Pulmonary artery endothelial cell (primary cell): ENCODE data around the gene RREB1. TPM values are rescaled to one million over a fixed set of nuclear protein-coding genes. Genes with fewer than 3 reads are reported as not detected.
A peak's percentile ranks its signal among the peaks of the same experiment; 100 is the strongest.

Experiments
- DNase-seq: peaks from one replicate; pipeline ENCODE4 v3.0.0-alpha.2; 2011; ENCODE audit warnings: low read depth, low spot score
- total RNA-seq: library from RNA; depleted of rRNA; stranded (reverse); fragments of >200 nt; gene quantifications from 2 replicates; pipeline ENCODE4 v1.2.3, GENCODE V29; 2014

Gene RREB1
- total RNA-seq, 1 donor from 2014 or later = 13.5 TPM

DNA sequence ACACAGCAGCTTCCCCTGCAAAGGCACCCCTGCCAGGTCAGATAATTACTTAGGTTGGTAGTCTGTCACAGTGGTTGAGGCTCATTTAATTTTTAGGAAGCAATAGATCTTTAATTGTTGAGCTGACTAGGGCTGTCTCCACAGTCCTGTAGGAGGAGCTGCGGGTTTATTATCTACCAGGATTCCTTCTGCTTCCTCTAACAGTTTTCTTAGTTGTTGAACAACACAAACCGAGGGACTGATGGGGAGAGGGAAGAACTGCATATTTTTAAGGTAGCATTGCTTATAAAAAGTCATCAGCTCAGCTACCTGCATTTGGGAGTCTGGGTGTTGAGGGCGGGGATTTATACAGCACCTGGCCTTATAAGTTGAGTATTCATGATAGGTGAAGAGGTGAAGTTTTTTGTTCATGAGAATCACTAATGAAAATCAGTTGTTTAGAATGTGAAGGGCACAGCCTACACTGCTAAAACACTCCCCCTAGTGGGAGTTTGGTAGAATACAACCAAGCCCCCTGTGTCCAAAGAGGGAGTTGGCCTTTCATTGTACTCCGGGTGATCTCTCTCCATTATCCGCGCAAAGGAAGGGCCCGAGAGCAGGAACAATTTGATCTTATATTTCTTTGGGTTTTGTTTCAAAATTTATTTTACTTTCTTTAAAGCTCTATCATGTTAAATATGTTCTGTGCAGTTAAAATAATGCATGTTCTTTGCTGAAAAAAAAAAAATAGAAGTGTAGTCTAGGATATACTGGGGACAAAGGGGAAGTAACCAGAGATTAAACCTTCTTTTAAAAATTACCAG lies 135.6 kb downstream of the RREB1 start:
- DNase-seq = no peak

DNA sequence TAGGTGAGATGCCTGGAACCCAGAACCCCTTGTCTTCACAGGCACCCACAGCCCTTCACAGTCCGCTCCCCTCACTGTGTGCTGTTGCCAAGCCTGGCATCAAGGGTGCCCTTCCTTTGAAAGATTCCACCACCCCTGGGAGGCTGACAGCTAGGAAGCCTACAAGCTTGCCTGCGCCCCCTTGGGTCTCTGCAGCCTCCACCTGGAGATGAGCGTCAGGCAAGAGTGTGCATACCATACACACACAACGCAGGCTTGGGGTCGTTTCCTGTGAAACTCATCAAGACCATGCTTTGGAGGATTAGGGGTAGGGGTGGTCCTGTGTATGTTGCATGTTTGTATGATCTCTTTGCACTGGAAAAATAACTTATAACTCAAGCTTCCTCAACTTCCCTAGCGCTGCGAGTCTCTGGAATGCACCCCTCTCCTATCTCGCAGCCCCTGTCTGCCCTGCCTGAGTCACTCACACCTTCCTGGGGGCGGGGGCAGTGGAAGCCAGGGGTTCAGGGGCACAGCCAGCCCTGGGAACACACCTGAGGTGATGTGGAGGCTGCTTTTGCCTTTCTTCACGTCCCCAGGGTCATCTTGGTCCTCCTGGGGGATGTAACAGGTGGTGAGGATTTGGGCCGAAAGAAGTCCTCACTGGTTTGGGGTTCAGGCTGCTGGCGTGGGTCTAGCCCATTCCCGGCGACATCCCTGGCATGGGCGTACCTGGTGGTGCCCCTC lies 138.1 kb downstream of the RREB1 start:
- DNase-seq = no peak

DNA sequence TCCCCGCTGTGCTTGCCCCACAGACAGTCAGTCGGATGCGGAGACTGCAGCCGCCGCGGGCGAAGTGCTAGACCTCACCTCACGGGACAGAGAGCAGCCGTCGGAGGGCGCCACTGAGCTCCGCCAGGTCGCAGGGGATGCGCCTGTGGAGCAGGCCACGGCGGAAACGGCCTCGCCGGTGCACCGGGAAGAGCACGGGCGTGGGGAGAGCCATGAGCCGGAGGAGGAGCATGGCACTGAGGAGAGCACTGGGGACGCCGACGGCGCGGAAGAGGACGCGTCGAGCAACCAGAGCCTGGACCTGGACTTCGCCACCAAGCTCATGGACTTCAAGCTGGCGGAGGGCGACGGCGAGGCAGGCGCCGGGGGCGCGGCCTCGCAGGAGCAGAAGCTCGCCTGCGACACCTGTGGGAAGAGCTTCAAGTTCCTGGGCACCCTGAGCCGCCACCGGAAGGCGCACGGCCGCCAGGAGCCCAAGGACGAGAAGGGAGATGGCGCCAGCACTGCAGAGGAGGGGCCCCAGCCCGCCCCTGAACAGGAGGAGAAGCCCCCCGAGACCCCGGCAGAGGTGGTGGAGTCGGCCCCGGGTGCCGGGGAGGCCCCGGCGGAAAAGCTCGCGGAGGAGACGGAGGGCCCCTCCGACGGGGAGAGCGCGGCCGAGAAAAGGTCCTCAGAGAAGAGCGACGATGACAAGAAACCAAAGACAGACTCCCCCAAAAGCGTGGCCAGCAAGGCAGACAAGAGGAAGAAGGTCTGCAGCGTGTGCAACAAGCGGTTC lies 138.8 kb downstream of the RREB1 start:
- DNase-seq = no peak

DNA sequence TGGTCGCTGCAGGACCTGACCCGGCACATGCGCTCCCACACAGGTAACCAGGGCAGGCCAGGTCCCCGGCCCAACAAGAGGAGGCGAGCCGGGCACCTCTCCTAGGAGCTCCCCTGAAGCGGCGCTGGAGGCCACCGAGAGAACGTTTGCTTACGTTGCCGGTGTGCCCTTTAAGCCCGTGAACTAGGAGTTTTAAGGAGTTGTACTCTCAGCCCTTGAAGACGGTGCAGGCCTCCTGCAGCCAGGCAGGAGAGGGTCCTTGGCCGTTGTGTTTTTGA lies 139.4 kb downstream of the RREB1 start:
- no peak for DNase-seq

DNA sequence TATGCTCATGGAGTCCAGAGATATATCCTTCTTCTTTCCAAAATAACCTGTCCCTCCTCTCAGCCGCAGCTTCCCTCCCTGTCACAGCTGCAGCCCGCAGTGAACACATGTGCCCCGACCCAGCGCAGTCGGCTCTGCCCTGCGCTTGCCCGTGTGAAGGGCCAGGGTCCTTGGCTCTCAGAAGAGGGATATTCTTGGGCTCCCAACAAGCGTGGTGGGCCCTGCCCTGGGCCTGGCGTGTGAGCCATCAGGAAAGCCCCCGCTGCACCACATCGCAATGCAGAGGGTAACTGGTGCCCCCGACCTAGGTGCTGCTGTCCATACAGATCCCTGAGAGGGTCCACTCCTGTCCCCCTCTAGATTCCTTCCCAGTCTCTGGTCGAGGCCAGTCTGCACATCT lies 140.1 kb downstream of the RREB1 start:
- DNase-seq = no peak

DNA sequence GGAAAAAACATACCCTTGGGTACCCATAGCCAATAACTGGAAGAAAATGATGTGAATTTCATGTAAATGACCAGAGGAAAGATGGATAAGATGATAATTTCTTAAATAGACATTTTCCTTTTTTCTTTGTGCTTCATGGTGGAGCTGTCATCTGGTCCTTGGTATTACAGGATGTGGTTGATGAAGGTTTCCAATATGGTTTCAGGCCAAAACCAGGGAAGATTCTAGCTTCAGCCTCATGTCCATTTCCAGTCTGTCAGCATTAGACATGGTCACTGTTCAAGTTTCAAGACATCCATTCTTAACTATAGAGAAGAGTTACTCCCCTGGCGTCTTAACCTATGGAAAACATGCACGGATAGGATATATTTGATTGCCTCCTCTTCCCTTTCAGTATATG lies 141.6 kb downstream of the RREB1 start:
- DNase-seq = no peak

DNA sequence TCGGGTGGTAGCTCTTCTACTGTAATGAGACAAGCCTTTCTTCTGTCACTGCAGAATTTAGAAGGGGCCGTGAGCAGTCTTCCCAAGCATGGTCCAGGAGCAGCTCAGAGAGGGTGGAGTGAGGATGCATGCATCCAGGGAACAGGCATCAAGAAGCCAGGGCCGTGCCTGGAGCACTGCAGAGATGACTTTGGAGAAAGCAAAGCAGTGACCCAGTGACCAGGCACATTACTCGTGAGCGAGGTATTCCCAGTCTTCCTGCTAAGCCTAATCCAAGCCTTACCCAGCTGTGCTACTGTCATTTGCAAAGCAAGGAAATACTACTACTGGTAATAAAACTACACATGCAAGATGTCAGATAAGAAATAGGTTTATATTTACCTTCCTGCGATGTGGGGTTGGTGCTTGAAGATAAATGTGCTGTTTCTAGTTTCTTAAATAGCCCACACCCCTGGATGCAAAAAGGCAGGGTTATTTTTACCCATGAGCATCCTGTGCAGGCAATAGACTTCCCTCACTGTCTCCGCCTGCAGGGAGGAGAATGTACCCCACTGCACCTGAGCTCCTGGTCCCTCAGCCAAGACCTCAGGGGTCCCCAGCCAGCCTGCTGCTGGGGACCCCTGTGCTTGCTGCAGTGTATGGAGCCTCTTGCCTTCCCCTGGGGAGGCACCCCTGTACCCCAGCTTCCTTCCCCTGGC lies 142.3 kb downstream of the RREB1 start:
- DNase-seq = no peak

DNA sequence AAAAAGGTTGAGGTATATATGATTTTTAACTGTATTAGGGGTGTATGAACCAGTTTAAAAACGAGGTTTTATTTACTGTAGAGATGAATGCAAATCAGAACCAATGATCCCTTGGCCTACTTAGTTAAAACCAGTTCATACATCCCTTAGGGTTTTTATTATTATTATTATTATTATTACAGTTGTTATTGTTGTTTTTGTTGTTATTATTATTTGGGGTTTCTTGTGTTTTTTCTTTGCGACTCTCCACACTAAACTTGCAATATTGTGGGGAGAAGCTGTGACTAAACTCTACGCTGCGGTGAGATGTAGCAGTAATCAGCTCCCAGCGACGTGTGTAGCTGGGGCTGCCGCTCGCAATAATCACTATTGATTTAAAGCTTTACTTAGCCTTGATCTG lies 143.1 kb downstream of the RREB1 start:
- no peak for DNase-seq

DNA sequence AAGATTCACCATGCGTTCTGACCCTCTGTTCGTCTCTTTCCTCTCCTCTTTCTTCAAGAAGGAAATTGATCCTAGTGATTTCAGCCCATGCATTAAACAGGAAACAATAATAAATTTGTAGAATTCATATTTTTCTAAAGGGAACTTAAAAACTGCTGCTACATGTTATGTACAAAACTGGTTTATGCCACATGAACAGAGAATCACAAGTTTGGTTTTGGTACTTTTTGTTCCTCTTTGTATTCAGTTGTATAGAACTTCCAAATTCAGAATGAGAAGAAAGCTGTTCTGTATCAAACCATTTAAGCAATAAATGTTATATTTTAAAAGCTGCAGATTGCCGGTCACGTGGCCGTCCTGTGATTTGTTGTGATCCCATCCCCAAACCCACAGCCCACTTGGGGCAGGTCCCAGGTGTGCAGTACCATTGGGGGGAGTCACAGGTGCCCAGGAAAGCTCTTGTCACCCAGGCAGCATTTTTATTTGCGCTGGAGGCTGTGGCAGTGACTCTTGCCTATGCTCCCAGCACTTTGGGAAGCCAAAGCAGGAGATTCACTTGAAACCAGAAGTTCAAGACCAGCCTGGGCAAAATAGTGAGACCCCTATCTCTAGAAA lies 144.0 kb downstream of the RREB1 start:
- no peak for DNase-seq

DNA sequence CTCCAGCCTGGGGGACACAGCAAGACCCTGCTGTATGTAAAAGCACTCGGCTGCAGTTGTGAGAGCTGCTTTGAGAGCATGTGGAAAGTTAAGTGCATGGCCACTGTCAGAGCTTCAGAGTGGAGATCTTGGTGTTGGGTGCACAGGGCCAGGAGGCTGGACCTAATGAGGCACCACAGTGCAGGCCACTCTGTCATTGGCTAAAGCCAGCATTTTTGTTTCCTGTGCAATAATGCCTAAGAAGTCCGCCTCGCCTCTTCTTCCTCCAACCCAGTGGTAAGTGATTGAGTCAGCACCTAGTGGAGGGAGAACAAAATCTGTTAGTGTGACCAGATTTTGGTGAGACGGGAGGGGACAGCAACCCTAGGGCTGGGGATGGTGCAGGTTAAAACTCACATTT lies 144.6 kb downstream of the RREB1 start:
- DNase-seq = no peak

DNA sequence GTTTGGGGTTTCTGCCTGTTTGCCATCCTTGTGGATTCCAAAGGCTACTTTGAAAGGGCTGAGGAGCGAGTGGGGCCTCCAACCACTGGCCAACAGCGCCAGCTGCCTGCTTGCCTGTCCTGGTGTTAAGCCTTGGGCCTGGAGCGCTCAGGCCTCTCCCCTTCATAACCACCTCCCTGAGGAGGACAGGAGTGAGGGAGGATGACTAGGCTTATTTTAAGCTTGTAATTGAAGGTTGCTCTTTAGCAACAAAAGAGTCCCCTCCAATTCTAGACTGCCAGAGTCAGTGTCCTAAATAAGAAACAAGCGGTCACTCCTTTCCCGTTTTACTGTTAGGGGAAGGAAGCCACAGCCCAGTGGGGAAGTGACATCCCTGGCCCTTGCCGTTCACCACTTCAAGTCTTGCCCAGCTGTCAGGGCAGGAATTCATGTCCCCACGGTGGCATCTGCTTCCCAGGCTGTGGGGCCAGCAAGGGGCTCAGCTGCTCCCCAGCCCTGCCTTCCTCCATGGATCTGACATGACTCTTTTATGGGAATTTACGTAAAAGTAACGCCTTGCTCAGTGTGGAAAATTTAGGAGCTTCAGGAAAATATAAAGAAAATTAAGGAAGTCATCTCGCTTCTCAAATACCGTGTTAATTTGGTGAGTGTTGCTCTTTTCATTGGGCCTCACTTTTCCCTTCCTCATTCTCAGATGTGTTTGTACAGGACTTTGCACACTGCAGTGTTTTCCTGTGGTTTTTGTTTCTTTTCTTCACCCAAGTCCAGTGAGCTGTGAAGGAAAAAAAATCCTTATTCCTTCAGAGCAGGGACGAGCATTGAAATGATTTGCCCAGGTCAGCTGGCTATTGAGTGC lies 147.4 kb downstream of the RREB1 start:
- no peak for DNase-seq

DNA sequence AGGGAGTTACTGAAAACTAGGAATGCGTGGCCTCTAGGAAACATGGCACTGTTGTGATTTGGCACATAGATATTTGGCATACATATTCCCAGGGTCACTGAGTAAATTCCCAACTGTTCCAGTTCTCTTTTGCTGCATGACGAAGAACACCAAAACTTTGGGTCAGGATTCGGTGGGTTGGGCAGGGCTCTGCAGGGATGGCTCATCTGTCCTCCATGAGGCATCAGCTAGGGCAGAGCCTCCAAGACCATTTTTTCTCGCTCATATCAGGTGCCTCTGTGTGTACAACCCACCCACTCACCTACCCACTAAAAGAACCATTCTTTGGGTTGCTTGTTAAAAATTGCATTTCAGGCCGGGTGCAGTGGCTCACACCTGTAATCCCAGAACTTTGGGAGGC lies 148.2 kb downstream of the RREB1 start:
- DNase-seq = no peak

DNA sequence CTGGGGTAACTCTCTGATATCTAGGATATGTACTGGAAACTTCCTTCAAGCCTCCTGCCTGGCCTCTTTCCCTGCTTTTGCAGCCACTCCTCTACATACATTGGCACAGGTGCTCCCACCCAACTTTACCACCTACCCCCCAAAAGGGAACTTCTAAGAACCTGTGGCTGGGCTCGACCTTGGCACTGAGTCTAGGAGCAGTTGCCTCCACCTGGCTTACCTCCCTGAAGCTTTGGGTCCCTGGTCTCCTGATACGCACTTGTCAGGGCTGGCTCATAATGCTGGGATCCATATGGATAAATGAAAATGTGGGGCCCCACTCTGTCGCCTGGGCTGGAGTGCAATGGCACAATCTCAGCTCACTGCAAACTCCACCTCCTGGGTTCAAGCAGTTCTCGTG lies 149.0 kb downstream of the RREB1 start:
- no peak for DNase-seq

DNA sequence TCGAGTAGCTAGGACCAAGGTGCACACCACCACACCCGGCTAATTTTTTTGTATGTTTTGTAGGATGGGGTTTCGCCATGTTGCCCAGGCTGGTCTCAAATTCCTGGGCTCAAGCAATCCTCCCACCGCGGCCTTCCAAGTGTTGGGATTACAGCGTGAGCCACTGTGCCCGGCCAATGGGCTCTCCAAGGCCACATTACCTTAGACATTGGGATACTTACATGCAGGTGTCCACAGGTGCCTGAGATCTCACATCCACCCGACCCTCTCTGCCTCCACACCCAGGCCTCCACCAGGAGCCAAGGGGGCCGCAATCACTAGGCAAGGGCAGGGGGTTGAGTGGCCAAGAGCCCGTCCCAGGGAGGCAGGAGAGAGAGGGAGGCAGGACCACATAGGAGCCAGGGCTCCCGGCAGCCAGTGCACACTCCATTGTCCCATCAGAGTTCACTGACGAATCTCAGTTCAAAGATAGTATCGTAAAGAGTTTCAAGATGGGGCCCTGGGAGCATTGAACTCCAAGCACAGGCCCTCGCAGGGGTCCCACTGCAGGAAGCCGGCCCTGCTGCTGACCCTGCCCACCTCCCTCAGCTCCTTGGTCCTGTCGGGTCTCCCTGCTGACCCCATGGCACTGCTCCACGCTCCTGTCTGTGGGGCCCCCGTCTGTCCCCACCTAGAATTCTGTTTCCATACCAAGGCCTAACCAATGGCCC lies 149.9 kb downstream of the RREB1 start:
- DNase-seq = no peak

DNA sequence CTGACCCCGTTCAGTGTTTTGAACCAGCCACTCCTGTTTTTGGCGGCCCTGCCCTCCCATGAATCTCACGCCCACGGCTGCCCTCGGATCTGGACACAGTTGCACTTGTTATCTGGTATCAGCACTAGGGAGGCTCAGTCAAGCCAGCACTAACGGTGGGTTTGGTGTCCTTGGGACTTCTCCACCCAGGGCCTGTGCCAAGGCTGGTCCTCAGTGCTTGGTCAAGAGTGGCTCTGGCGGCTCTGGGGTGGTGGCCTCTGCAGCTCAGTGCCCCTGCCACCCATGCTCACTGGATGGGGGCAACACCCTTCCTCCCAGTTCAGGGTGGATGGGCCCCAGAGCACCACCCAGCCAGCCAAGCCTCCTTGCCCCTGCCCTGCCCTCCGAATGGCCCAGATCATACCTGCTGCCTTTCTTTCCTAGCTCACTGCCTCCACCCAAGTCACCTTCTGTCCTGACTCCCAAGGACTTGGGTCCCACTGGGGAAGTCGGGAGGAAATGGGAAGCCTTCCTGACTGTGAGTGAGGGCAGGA lies 150.5 kb downstream of the RREB1 start:
- DNase-seq = no peak

DNA sequence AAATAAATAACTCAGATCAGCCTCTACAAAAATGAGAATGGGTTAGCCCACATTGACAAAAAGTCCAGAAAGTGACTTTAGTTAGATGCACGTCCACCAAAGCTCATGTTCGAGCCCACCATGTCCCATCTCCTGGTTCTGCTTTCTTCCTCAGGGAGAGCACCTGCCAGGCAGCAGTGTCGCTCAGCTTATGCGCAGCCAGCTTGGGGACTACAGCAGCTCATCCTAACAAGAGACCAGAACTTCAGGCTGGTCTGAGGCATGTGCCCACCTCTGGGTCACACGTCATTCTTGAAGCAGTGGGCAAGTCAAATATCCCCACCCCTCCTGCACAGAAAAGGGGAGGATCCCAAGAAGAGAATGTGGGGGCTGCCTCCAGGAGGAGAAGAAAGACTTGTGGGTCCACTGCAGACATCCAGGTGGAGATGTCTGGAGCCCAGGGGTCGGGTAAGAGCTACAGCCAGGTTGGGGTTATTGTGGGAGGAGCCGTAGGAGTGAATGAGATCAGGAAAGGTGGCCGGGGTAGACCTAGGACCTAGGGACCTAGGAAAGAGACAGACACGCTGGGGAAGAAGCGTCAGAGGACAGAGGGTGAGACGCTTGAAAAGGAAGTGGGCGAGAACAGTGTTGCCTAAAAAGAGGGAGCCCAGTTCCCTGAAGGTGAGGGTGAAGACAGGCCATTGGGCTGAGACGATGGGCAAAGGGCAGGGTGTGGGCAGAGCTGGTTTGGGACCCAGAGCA lies 152.7 kb downstream of the RREB1 start:
- DNase-seq = no peak

DNA sequence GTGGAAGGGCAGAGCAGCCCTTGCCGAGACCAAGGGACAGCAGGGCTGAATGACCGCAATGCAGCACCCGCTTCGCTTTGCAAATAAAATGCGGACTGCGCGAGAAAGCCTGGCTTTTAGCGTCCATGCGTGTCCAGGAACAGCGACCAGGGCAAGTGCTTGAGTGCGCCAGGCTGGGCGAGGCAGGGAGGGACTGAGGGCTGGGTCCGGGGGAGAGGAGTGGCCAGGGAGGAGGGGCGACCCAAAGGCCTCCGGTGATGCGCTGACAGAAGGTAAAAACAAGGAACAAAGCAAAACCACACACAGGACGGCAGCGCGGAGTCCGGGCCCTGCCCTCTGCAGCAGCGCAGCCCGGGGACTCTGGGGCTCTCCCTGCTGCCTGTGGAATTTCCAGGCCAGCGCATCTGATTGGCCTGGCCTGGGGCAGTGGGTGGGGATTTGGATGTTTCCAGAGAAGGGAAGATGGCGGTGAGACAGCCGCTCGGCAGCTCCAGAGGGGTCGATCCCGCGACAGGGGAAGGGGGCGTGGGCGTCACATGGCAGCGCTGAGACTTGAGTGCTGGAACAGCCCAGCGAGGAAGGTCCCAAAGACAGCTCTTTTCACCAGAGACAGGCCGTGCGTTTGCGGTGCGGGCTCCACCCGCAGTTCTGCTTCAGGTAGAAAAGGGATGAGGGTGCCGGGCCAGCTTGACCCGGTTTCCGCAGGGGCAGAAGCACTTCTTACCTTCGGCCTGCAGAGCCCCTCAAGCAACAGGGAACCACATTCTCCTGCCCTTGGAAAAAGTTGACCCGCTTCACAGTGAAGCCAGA lies 153.5 kb downstream of the RREB1 start:
- peak; percentile 43 for DNase-seq

DNA sequence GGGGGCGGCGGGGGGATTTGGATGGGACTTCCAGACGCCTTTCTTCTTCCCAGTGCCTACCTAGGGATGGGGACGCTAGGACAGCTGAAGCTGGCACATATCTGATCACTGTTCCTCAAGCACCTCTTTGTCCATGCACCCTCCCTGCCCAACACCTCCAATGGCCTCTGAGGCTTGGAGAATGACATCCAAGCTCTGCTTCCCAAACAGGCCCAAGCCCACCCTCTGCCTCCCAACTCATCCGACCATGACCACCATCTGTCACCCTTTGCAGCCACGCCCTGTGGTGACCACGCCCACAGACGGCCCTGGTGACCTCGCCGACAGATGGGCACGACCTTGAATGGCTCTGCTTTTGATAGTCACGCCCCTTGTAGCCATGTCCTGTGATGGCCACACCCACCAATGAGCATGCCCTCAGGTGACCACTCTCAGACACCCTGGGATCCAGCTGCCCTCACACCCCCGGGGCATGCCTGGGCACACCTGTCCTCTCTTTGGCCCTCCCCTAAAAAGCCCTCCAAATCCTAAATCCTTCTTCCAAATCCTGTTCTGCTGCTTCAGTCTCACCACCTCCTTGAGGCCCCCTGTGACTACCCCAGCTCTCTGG lies 154.2 kb downstream of the RREB1 start:
- no peak for DNase-seq
